GM12878 (cell line): ENCODE data around the gene PSAP. TPM values are rescaled to one million over a fixed set of nuclear protein-coding genes. Genes with fewer than 3 reads are reported as not detected.

Source experiments
- ATAC-seq: fragments of 200-7000 bp; cut with Tn5 transposase; 3 replicates; pipeline ENCODE4 v1.9.1; 2020; ENCODE audit warnings: mild to moderate bottlenecking, moderate library complexity
- BruUV-seq: library from RNA; stranded (reverse); fragments of 400-500 nt; replicated peaks from 2 replicates; lab custom pipeline; 2021; lab: Mats Ljungman, UMichigan
- CTCF ChIA-PET: fragments of 300-600 bp; sonication (Branson Sonifier 250); formaldehyde crosslinking; extraction: SDS; loops from one replicate; lab custom pipeline; 2021; ENCODE audit warnings: inconsistent platforms; lab: Yijun Ruan, JAX
- POLR2A ChIA-PET: fragments of 350-600 bp; formaldehyde crosslinking; extraction: SDS; loops from one replicate; lab custom pipeline; 2021; ENCODE audit warnings: inconsistent platforms; lab: Charles Lee
- RAD21 ChIA-PET: fragments of 300-600 bp; sonication (Branson Sonifier 250); formaldehyde crosslinking; loops from one replicate; lab custom pipeline; 2023; ENCODE audit warnings: antibody characterized with exemption; ENCODE audit not compliant: unreplicated experiment; lab: Charles Lee
- SMC1A ChIA-PET: fragments of 300-600 bp; sonication (Branson Sonifier 250); formaldehyde crosslinking; loops from one replicate; lab custom pipeline; 2023; ENCODE audit not compliant: unreplicated experiment, uncharacterized antibody; lab: Charles Lee
- DNase-seq: peaks from one replicate; pipeline ENCODE4 v3.0.0-alpha.2; 2011; ENCODE audit warnings: low read depth, low spot score
- FAIRE-seq: peaks from 3 replicates; lab custom pipeline; 2011; peaks lifted over from hg19 to GRCh38; lab: Jason Lieb, UNC
- H2AFZ ChIP-seq: 2 replicates; pipeline ENCODE4 v1.6.0; 2011; ENCODE audit warnings: low read depth, low read length, control low read depth; ENCODE audit not compliant: control insufficient read depth
- H3K27ac ChIP-seq: 2 replicates; pipeline ENCODE4 v1.5.1; 2011; ENCODE audit warnings: control low read depth; ENCODE audit not compliant: control insufficient read depth, insufficient read depth
- H3K27me3 ChIP-seq, 2 experiments: replicated peaks in 1 of 2; 2 replicates each; pipeline versions ENCODE4 v1.6.0 to v1.6.1; 2011; ENCODE audit warnings: low read length in 1 of 2; ENCODE audit not compliant: control insufficient read depth in 2 of 2, insufficient read depth in 2 of 2
- H3K36me3 ChIP-seq, 2 experiments: 2 replicates each; pipeline ENCODE4 v1.5.1; 2011; ENCODE audit warnings: low read length in 1 of 2; ENCODE audit not compliant: control insufficient read depth in 2 of 2, insufficient read depth in 2 of 2
- H3K4me1 ChIP-seq: 2 replicates; pipeline ENCODE4 v1.6.1; 2011; ENCODE audit warnings: mild to moderate bottlenecking, low read length, moderate library complexity, mixed read lengths; ENCODE audit not compliant: control insufficient read depth, insufficient read depth
- H3K4me2 ChIP-seq: 2 replicates; pipeline ENCODE4 v1.6.0; 2011; ENCODE audit warnings: control low read depth; ENCODE audit not compliant: control insufficient read depth, insufficient read depth
- H3K4me3 ChIP-seq: fragments of 200-600 bp; sonication (generic); 2 replicates; pipeline ENCODE4 v1.5.1; 2016
- H3K79me2 ChIP-seq: 2 replicates; pipeline ENCODE4 v1.6.0; 2011; ENCODE audit warnings: low read length; ENCODE audit not compliant: control insufficient read depth, insufficient read depth
- H3K9ac ChIP-seq: 2 replicates; pipeline ENCODE4 v1.8.0; 2011; ENCODE audit warnings: low read length, control low read depth, mixed read lengths; ENCODE audit not compliant: control insufficient read depth, insufficient read depth
- H3K9me3 ChIP-seq: replicated peaks from 3 replicates; pipeline ENCODE4 v1.5.1; 2011; ENCODE audit warnings: mild to moderate bottlenecking, low read length; ENCODE audit not compliant: control insufficient read depth, insufficient read depth
- H4K20me1 ChIP-seq: 2 replicates; pipeline ENCODE4 v1.6.0; 2011; ENCODE audit not compliant: control insufficient read depth, insufficient read depth
- IRF4 ChIP-seq: IDR thresholded peaks from 2 replicates; pipeline ENCODE4 v1.6.1; 2011; ENCODE audit warnings: low read depth, low read length
- JUNB ChIP-seq: IDR thresholded peaks from 2 replicates; pipeline ENCODE4 v1.6.1; 2016; ENCODE audit warnings: antibody characterized with exemption, mild to moderate bottlenecking
- PAX5 ChIP-seq: IDR thresholded peaks from 2 replicates; pipeline ENCODE4 v1.6.1; 2011; ENCODE audit warnings: low read depth, low read length, borderline replicate concordance
- RBBP5 ChIP-seq: fragments of 200-600 bp; sonication (generic); conservative IDR thresholded peaks from 2 replicates; pipeline ENCODE4 v1.6.1; 2016
- SUPT20H ChIP-seq: IDR thresholded peaks from 2 replicates; pipeline ENCODE4 v1.6.1; 2011; ENCODE audit warnings: low read depth, mild to moderate bottlenecking, low read length, moderate library complexity, borderline replicate concordance; ENCODE audit not compliant: control insufficient read depth
- WGBS: methylation state at CpG from one replicate; pipeline ENCODE4 v1.1.6; 2016; ENCODE audit warnings: low lambda C conversion rate; ENCODE audit not compliant: insufficient replicate concordance, insufficient coverage; ENCODE audit errors: missing lambda C conversion rate; 5-methylcytosine and 5-hydroxymethylcytosine counted together
- in situ Hi-C: fragments of 300-500 bp; cut with MboI; formaldehyde crosslinking; loops from 9 replicates; pipeline ENCODE4 v1.14.3; 2018; ENCODE audit warnings: mixed read lengths
- intact Hi-C: fragments of 100-400 bp; cut with micrococcal nuclease; formaldehyde crosslinking; loops from one replicate; pipeline ENCODE4 v1.14.2; 2022; ENCODE audit not compliant: unreplicated experiment
- polyA plus RNA-seq, 11 experiments: library from polyadenylated mRNA; depleted of rRNA in 4 of 11; unstranded in 6 of 11; stranded (reverse) in 5 of 11; fragments of >200 nt; fragmentation: Nextera tagmentation in 4 of 11; fragmentation: Illumina TruSeq in 1 of 11; extraction: Ambion mirVana in 4 of 11; extraction: Trizol in 1 of 11; gene quantifications; 1 replicate in 1 of 11; 2 replicates in 10 of 11; pipeline versions ENCODE4 v1.2.1 to v1.2.3, GENCODE V29; 2011 to 2016; ENCODE audit warnings: inconsistent platforms in 2 of 11, missing spikeins in 2 of 11, low read depth in 1 of 11
- total RNA-seq, 4 experiments: library from RNA; depleted of rRNA in 3 of 4; stranded (reverse); fragments of >200 nt in 3 of 4; fragmentation: Illumina TruSeq in 1 of 4; extraction: Trizol in 1 of 4; gene quantifications; 2 replicates each; pipeline versions ENCODE4 v1.2.1 to v1.2.3, GENCODE V29; 2013 to 2021
- TF ChIP-seq, protein P1 (sequence below): fragments of 450-650 bp; conservative IDR thresholded peaks from 2 replicates; pipeline ENCODE4 v1.6.1; 2017; ENCODE audit warnings: mild to moderate bottlenecking, moderate library complexity
- TF ChIP-seq, protein P2 (sequence below): IDR thresholded peaks from 2 replicates; pipeline ENCODE4 v1.6.1; 2012; ENCODE audit warnings: improper control_type of control experiment, low read depth, low read length; ENCODE audit not compliant: insufficient replicate concordance
- TF ChIP-seq, protein P3 (sequence below): IDR thresholded peaks from 2 replicates; pipeline ENCODE4 v1.6.1; 2012; ENCODE audit warnings: low read length, inconsistent platforms

PSAP gene
- total and polyA plus RNA-seq, 10 of the 15 experiments (the other 5 are each of a cell fraction or from before 2014, with no cell fraction given): 178 to 336 (median 286) TPM

DNA sequence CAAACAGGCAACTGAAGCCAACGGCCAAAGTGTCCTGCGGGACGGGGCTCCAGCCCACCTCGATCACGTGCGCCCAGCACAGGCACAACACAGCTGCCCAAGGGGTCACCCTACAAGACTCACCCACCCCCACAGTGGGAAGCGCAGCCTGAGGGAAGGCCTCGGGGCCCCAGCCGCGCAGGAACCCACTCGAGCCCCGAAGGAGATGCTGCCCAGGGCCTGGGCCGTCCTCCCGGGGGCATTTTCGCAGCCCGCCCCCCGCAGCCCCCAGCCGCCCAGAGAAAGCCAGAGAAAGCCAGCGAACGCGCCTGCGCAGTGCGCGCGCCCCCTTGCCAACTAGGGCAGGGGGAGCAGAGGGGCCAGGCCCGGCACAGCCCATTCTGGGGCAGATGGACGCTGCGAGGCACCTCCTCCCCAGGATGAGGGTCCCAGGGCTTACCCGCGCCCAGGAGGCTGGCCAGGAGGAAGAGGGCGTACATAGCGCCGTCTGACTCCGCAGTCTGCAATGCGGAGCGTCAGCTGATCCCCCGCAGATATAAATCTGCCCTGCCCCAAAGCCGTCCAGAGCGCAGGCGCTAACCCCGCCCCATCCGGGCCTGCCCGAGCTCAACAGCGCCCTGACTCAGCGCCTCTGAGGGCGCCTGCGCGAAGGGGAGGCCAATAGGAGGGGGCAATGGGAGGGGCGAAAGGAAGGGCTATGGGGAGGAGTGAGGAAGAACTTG lies at the start of gene PSAP (continued):
- TF ChIP-seq, protein P1, sequence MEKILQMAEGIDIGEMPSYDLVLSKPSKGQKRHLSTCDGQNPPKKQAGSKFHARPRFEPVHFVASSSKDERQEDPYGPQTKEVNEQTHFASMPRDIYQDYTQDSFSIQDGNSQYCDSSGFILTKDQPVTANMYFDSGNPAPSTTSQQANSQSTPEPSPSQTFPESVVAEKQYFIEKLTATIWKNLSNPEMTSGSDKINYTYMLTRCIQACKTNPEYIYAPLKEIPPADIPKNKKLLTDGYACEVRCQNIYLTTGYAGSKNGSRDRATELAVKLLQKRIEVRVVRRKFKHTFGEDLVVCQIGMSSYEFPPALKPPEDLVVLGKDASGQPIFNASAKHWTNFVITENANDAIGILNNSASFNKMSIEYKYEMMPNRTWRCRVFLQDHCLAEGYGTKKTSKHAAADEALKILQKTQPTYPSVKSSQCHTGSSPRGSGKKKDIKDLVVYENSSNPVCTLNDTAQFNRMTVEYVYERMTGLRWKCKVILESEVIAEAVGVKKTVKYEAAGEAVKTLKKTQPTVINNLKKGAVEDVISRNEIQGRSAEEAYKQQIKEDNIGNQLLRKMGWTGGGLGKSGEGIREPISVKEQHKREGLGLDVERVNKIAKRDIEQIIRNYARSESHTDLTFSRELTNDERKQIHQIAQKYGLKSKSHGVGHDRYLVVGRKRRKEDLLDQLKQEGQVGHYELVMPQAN: peak; percentile 65; the same call in 1 of the 2 replicates
- TF ChIP-seq SUPT20H: no peak
- TF ChIP-seq, all 136 proteins: peak for 37

DNA sequence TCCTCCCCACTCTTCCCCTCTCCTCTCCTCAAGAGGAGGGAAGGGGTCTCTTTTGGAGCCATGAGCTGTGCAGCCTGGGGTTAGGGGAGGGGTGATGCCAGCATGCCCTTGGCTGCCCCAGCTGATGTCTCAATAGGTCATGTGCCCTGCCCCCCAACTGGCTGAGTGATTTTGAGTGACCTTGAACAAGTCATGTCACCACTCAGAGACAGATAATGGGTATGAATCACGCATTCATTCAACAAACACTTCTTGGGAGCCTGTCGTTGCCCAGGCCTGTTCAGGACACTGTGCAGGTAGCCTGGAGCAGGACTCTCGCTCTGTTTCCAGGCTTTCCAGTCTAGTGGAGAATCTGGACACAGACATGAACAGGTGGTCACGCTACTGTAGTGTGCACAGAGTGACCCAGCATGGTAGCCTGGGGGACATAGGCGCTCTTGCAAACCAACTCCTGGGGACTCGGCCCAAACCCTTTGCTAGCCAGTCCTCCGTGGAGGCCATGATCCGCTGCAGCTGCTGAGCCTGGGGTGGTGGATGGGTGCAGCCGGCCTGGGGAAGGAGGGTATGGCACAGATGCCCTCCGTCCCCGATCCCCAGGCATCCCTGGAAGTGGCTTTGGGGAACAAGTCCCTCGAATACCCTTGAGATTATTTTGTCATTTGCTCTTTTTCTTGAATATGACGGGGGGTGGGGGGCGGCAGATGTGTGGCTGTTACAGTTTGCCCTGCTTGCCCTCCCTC lies 49.6 kb upstream of the PSAP start:
- Histone ChIP-seq H3K27me3 (no peaks in the 10 kb centered on the region), H3K4me2 (no peak overlapping the region), H3K9ac (no peak overlapping the region), H3K27ac (no peak overlapping the region), H3K79me2 (no peaks in the 10 kb centered on the region), H3K4me3 (no peak overlapping the region)
- POLR2A ChIA-PET: no interaction called here
- TF ChIP-seq, protein P2, sequence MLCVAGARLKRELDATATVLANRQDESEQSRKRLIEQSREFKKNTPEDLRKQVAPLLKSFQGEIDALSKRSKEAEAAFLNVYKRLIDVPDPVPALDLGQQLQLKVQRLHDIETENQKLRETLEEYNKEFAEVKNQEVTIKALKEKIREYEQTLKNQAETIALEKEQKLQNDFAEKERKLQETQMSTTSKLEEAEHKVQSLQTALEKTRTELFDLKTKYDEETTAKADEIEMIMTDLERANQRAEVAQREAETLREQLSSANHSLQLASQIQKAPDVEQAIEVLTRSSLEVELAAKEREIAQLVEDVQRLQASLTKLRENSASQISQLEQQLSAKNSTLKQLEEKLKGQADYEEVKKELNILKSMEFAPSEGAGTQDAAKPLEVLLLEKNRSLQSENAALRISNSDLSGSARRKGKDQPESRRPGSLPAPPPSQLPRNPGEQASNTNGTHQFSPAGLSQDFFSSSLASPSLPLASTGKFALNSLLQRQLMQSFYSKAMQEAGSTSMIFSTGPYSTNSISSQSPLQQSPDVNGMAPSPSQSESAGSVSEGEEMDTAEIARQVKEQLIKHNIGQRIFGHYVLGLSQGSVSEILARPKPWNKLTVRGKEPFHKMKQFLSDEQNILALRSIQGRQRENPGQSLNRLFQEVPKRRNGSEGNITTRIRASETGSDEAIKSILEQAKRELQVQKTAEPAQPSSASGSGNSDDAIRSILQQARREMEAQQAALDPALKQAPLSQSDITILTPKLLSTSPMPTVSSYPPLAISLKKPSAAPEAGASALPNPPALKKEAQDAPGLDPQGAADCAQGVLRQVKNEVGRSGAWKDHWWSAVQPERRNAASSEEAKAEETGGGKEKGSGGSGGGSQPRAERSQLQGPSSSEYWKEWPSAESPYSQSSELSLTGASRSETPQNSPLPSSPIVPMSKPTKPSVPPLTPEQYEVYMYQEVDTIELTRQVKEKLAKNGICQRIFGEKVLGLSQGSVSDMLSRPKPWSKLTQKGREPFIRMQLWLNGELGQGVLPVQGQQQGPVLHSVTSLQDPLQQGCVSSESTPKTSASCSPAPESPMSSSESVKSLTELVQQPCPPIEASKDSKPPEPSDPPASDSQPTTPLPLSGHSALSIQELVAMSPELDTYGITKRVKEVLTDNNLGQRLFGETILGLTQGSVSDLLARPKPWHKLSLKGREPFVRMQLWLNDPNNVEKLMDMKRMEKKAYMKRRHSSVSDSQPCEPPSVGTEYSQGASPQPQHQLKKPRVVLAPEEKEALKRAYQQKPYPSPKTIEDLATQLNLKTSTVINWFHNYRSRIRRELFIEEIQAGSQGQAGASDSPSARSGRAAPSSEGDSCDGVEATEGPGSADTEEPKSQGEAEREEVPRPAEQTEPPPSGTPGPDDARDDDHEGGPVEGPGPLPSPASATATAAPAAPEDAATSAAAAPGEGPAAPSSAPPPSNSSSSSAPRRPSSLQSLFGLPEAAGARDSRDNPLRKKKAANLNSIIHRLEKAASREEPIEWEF: no peak
- TF ChIP-seq, protein P3, sequence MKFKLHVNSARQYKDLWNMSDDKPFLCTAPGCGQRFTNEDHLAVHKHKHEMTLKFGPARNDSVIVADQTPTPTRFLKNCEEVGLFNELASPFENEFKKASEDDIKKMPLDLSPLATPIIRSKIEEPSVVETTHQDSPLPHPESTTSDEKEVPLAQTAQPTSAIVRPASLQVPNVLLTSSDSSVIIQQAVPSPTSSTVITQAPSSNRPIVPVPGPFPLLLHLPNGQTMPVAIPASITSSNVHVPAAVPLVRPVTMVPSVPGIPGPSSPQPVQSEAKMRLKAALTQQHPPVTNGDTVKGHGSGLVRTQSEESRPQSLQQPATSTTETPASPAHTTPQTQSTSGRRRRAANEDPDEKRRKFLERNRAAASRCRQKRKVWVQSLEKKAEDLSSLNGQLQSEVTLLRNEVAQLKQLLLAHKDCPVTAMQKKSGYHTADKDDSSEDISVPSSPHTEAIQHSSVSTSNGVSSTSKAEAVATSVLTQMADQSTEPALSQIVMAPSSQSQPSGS: no peak
- TF ChIP-seq RBBP5: no peak
- no peak for TF ChIP-seq IRF4
- TF ChIP-seq JUNB: no peak
- no peak for TF ChIP-seq PAX5
- TF ChIP-seq, all 136 proteins: peak for 0
- ChIA-PET SMC1A (interaction anchor here (10.8 kb wide), 1 partner anchor 148 kb away, joined by 107 read pairs; no protein-coding TSS in a partner anchor), CTCF (interaction anchor here (1.1 to 2.4 kb wide), 2 partner anchors 9 to 148 kb away, joined by 4 to 15 read pairs; no protein-coding TSS in a partner anchor), RAD21 (interaction anchor here (0.6 to 1.7 kb wide), 2 partner anchors 148 to 381 kb away, joined by 3 to 4 read pairs; no protein-coding TSS in a partner anchor)
- intact Hi-C loops (no loop called here), in situ Hi-C loops (no loop called here)
- ATAC-seq (no peak), FAIRE-seq (no peak), DNase-seq (no peak)
- 60% methylated on average over 14 of the region's 14 CpGs for WGBS
- H3K36me3 ChIP-seq: no peaks in the 10 kb centered on the region
- H4K20me1 ChIP-seq: no peaks in the 10 kb centered on the region
- no peak overlapping the region for H2AFZ ChIP-seq
- H3K4me1 ChIP-seq: no peaks in the 10 kb centered on the region
- H3K9me3 ChIP-seq: no peaks in the 10 kb centered on the region
- BruUV-seq: no TSS peak
